HepG2 (cell line): ENCODE measurements around the gene LDB3. TPM values are rescaled to one million over a fixed set of nuclear protein-coding genes. Genes with fewer than 3 reads are reported as not detected.

Experiments
- FUBP1 ChIP-seq: sonication (generic); formaldehyde crosslinking; IDR thresholded peaks from 2 replicates; pipeline ENCODE4 v1.5.1; 2020; ENCODE audit warnings: missing genetic modification reagents, mild to moderate bottlenecking, borderline replicate concordance
- RERE ChIP-seq: IDR thresholded peaks from 2 replicates; pipeline ENCODE4 v1.6.1; 2016; ENCODE audit warnings: low read depth, missing genetic modification reagents, missing compliant biosample characterization
- YY1 ChIP-seq: IDR thresholded peaks from 2 replicates; pipeline ENCODE4 v1.6.1; 2011; ENCODE audit warnings: low read length, low read depth, moderate library complexity, mild to moderate bottlenecking; ENCODE audit not compliant: insufficient read depth, insufficient replicate concordance
- ZBTB10 ChIP-seq: sonication (generic); formaldehyde crosslinking; IDR thresholded peaks from 2 replicates; pipeline ENCODE4 v1.4.0; 2020; ENCODE audit warnings: missing genetic modification reagents, borderline replicate concordance
- ZNF670 ChIP-seq: sonication (generic); formaldehyde crosslinking; IDR thresholded peaks from 2 replicates; pipeline ENCODE4 v1.8.0; 2022; ENCODE audit warnings: mild to moderate bottlenecking, missing genetic modification reagents, borderline replicate concordance
- ZNF7 ChIP-seq: IDR thresholded peaks from 2 replicates; pipeline ENCODE4 v1.6.1; 2016; ENCODE audit warnings: missing biosample characterization, missing genetic modification reagents
- ZNF740 ChIP-seq: sonication (generic); formaldehyde crosslinking; IDR thresholded peaks from 2 replicates; pipeline ENCODE4 v1.4.0; 2020; ENCODE audit warnings: missing genetic modification reagents
- polyA plus RNA-seq, 8 experiments: library from polyadenylated mRNA; depleted of rRNA in 3 of 8; stranded (reverse) in 7 of 8; unstranded in 1 of 8; fragments of >200 nt; fragmentation: Illumina TruSeq in 4 of 8; extraction: Trizol in 4 of 8; gene quantifications; 2 replicates each; pipeline versions ENCODE4 v1.2.1 to v1.2.3, GENCODE V29; 2011 to 2016; ENCODE audit warnings: low read depth in 4 of 8, missing spikeins in 1 of 8, mixed read lengths in 1 of 8; ENCODE audit not compliant: insufficient read depth in 1 of 8
- total RNA-seq, 5 experiments: library from RNA; depleted of rRNA; stranded (reverse); fragments of >200 nt; fragmentation: Illumina TruSeq; extraction: Trizol; gene quantifications; 2 replicates each; pipeline ENCODE4 v1.2.3, GENCODE V29; 2016; ENCODE audit warnings: low read depth in 1 of 5

Gene LDB3
- total and polyA plus RNA-seq, 2 of the 13 experiments (the other 11 are each of a cell fraction or from before 2014, with no cell fraction given) = not detected

- TF ChIP-seq ZNF740 (no peak), YY1 (no peak), RERE (CRISPR knock-in tag) (no peak), ZNF670 (CRISPR knock-in tag) (no peak), FUBP1 (no peak), ZNF7 (CRISPR knock-in tag) (no peak), ZBTB10 (no peak)
These were observed 25.8 kb upstream of the LDB3 start (continued) for GRCh38 chr10:86642499-86642898.
